Heart right ventricle (tissue), 16 donors: ENCODE measurements around the gene CBLC. TPM values are rescaled to one million over a fixed set of nuclear protein-coding genes. Genes with fewer than 3 reads are reported as not detected.

Experiments
- ATAC-seq, 8 donors: fragments of 200-7000 bp; cut with Tn5 transposase; one replicate each; pipeline ENCODE4 v1.9.1; 2020; ENCODE audit warnings: mild to moderate bottlenecking in 8 of 8, moderate library complexity in 8 of 8, moderate number of reproducible peaks in 1 of 8
- DNase-seq, 2 donors: peaks; one replicate each; pipeline ENCODE4 v3.0.0-alpha.2; 2020
- H3K27ac ChIP-seq, 10 donors: fragments of 200-600 bp; sonication (generic) in 2 of 10; one replicate each; pipeline versions ENCODE4 v1.5.0 to v1.8.0; 2020 to 2022; ENCODE audit warnings: mild to moderate bottlenecking in 3 of 10
- H3K27me3 ChIP-seq, 7 donors: fragments of 200-600 bp; one replicate each; pipeline ENCODE4 v1.8.0; 2021 to 2022; ENCODE audit warnings: mild to moderate bottlenecking in 2 of 7
- H3K36me3 ChIP-seq, 9 donors: fragments of 200-600 bp; sonication (generic) in 1 of 9; one replicate each; pipeline versions ENCODE4 v1.5.0 to v1.8.0; 2020 to 2022; ENCODE audit warnings: mild to moderate bottlenecking in 2 of 9
- H3K4me1 ChIP-seq, 9 donors: fragments of 200-600 bp; sonication (generic) in 1 of 9; one replicate each; pipeline versions ENCODE4 v1.5.0 to v1.8.0; 2020 to 2022; ENCODE audit warnings: mild to moderate bottlenecking in 4 of 9
- H3K4me3 ChIP-seq, 10 donors: fragments of 200-600 bp; sonication (generic) in 2 of 10; one replicate each; pipeline versions ENCODE4 v1.5.0 to v1.8.0; 2020 to 2022; ENCODE audit warnings: mild to moderate bottlenecking in 7 of 10, moderate library complexity in 2 of 10
- H3K9me3 ChIP-seq, 11 donors: fragments of 200-600 bp in 10 of 11; sonication (generic) in 2 of 11; one replicate each; pipeline versions ENCODE4 v1.5.0 to v1.8.0; 2013 to 2022; ENCODE audit warnings: mild to moderate bottlenecking in 2 of 11, control low read depth in 1 of 11, moderate library complexity in 1 of 11
- CTCF ChIP-seq, 9 donors: fragments of 200-600 bp; sonication (generic) in 2 of 9; IDR thresholded peaks; one replicate each; pipeline versions ENCODE4 v1.5.0 to v1.8.0; 2021 to 2022; ENCODE audit warnings: antibody characterized with exemption in 9 of 9, mild to moderate bottlenecking in 5 of 9, moderate library complexity in 1 of 9
- WGBS, 2 donors: extraction: QIAGEN DNeasy Blood & Tissue Kit; methylation state at CpG; one replicate each; pipeline ENCODE4 v1.1.7; 2013; ENCODE audit warnings: inconsistent platforms in 1 of 2; 5-methylcytosine and 5-hydroxymethylcytosine counted together
- intact Hi-C, 10 donors: fragments of 100-400 bp; cut with DNase I; formaldehyde crosslinking; loops; one replicate each; pipeline versions ENCODE4 v1.11.1 to v1.14.2; 2022
- polyA plus RNA-seq, 2 donors: library from polyadenylated mRNA; stranded (reverse); fragments of 200-250 nt; gene quantifications; one replicate each; pipeline ENCODE4 v1.2.3, GENCODE V29; 2013
- total RNA-seq, 10 donors: library from RNA; stranded (reverse); fragmentation: NEBNext Ultra II Directional in 3 of 10; extraction: Animal tissue kit (Norgen Biotek cat#: 25700) in 3 of 10; gene quantifications; one replicate each; pipeline versions ENCODE4 v1.2.1 to v1.2.4, GENCODE V29; 2021 to 2023
- donor health status: Arrhythmogenic right ventricular cardiomyopathy.
- donor health status: ischemic (EF 13 %, LVEDD 7.1; RV severe dilation, severe dysfunction).
- donor health status: healthy with polysubstance abuse.
- donor health status: DM: no; HTN: yes; CAD: no.
- donor health status: DM: no; HTN: no; CAD: no.
- donor health status: ischemic (EF 25% LVEDD 6.9; RV normal size, moderate dysfunction).
- donor health status: ischemic (EF 25% LVEDD 5.7; RV mildly dilated, moderate dysfunction).
- donor health status: healthy.
- donor health status: DM: yes; HTN: yes; CAD: no.
- donor health status: Ischemic cardiomyopathy.
- donor health status: ischemic (EF 35%, LVEDD 5.7; RV mildly dilated, moderate dysfunction).
- donor health status: nonischemic (EF 11% LVEDD 7.7; RV severe dilation, severe dysfunction).
- donor health status: DM: yes; HTN: yes; CAD: no.
- donor health status: PGD.
- donor health status: ischemic (EF 29% LVEDD 5.4; RV normal size, mild dysfunction).
- donor health status: nonischemic (EF 23%, LVEDD 6.1; RV moderate dilation, normal function).

Gene CBLC
- total and polyA plus RNA-seq, 12 donors = 0.38 TPM; not detected in 11

- intact Hi-C loops = loop anchor here in 1 of 10 donors (5.0 kb wide), 1 partner anchor 516 kb away; the partner anchor contains the start of gene EXOC3L2
- Histone ChIP-seq H3K27ac (no peak overlapping the region), H3K27me3 (no peaks in the 10 kb centered on the region), H3K36me3 (no peaks in the 10 kb centered on the region), H3K9me3 (no peaks in the 10 kb centered on the region), H3K4me3 (no peak overlapping the region), H3K4me1 (peaks cover 0 to 13% (median 0%) of the 10 kb centered on the region in 9 donors)
- ATAC-seq (no peak), DNase-seq (no peak)
- TF ChIP-seq CTCF (IDR thresholded peaks at IDR 0.05) = no peak
- 75 to 79% methylated on average over 5 of the region's 5 CpGs for WGBS, 2 donors
Measured at GRCh38 chr19:44731622-44732021, 46.1 kb upstream of the CBLC start.

GRCh38 chr19:44732235-44733014 lies 45.3 kb upstream of the CBLC start:
- WGBS, 2 donors = 71 to 76% methylated on average over 11 of the region's 11 CpGs
- H3K4me3 ChIP-seq = no peak overlapping the region
- intact Hi-C loops = loop anchor here in 1 of 10 donors (5.0 kb wide), 1 partner anchor 515 kb away; the partner anchor contains the start of gene EXOC3L2
- H3K27me3 ChIP-seq = no peaks in the 10 kb centered on the region
- H3K4me1 ChIP-seq = peaks cover 0 to 21% (median 0%) of the 10 kb centered on the region in 9 donors
- DNase-seq (no peak), ATAC-seq (no peak)
- no peaks in the 10 kb centered on the region for H3K36me3 ChIP-seq
- no peak overlapping the region for H3K27ac ChIP-seq
- no peaks in the 10 kb centered on the region for H3K9me3 ChIP-seq
- TF ChIP-seq CTCF (IDR thresholded peaks at IDR 0.05) = no peak

GRCh38 chr19:44734357-44734756 lies 43.3 kb upstream of the CBLC start:
- WGBS, 2 donors = 0 to 27% methylated on average over 1 of the region's 1 CpG
- peaks cover 0 to 40% (median 0%) of the 10 kb centered on the region in 9 donors for H3K4me1 ChIP-seq
- ATAC-seq = no peak
- H3K4me3 ChIP-seq = no peak overlapping the region
- H3K36me3 ChIP-seq = no peaks in the 10 kb centered on the region
- no peak for TF ChIP-seq CTCF (IDR thresholded peaks at IDR 0.05)
- no peak for DNase-seq
- intact Hi-C loops = loop anchor here in 1 of 10 donors (5.0 kb wide), 1 partner anchor 513 kb away; the partner anchor contains the start of gene EXOC3L2
- no peak overlapping the region for H3K27ac ChIP-seq
- no peaks in the 10 kb centered on the region for H3K27me3 ChIP-seq
- H3K9me3 ChIP-seq = no peaks in the 10 kb centered on the region

GRCh38 chr19:44735011-44735410 lies 42.7 kb upstream of the CBLC start:
- H3K27ac ChIP-seq = no peak overlapping the region
- ATAC-seq (no peak), DNase-seq (no peak)
- peaks cover 0 to 46% (median 0%) of the 10 kb centered on the region in 9 donors for H3K4me1 ChIP-seq
- no peaks in the 10 kb centered on the region for H3K9me3 ChIP-seq
- WGBS, 2 donors = 65 to 82% methylated on average over 5 of the region's 5 CpGs
- TF ChIP-seq CTCF (IDR thresholded peaks at IDR 0.05) = no peak
- intact Hi-C loops = no loop called here
- H3K36me3 ChIP-seq = no peaks in the 10 kb centered on the region
- H3K4me3 ChIP-seq = no peak overlapping the region
- H3K27me3 ChIP-seq = no peaks in the 10 kb centered on the region
